Activated T-cell treated with anti-CD3 and anti-CD28 coated beads, Interleukin-2, amount 50 U/mL, for 72 hours (primary cell): Measurements from ENCODE around the gene PRDM16. TPM values are rescaled to one million over a fixed set of nuclear protein-coding genes. Genes with fewer than 3 reads are reported as not detected.

Experiments used
- ATAC-seq, 2 donors: fragments of 150-1000 bp; cut with Tn5 transposase; replicated peaks in 1 of 2; 2 replicates each; pipeline ENCODE4 v1.10.0; 2021; ENCODE audit warnings: moderate library complexity in 2 of 2, mild to moderate bottlenecking in 1 of 2
- DNase-seq, 2 donors: peaks; one replicate each; pipeline ENCODE4 v3.0.0; 2021 to 2022; ENCODE audit warnings: mixed read lengths in 1 of 2
- H3K27ac Mint-ChIP-seq: one replicate; pipeline ENCODE4 v1.8.0; 2022; ENCODE audit warnings: mild to moderate bottlenecking, moderate library complexity, mixed read lengths
- H3K27me3 Mint-ChIP-seq: one replicate; pipeline ENCODE4 v1.8.0; 2022; ENCODE audit warnings: low read depth, mixed read lengths
- H3K36me3 Mint-ChIP-seq, 2 donors: one replicate each; pipeline ENCODE4 v1.8.0; 2022; ENCODE audit warnings: mixed read lengths in 2 of 2, mild to moderate bottlenecking in 1 of 2; ENCODE audit not compliant: insufficient read depth in 2 of 2
- H3K4me1 Mint-ChIP-seq: one replicate; pipeline ENCODE4 v1.8.0; 2022; ENCODE audit warnings: low read depth, mixed read lengths
- H3K4me3 Mint-ChIP-seq, 2 donors: one replicate each; pipeline ENCODE4 v1.8.0; 2022; ENCODE audit warnings: mild to moderate bottlenecking in 2 of 2, mixed read lengths in 2 of 2, moderate library complexity in 2 of 2
- H3K9me3 Mint-ChIP-seq, 2 donors: one replicate each; pipeline ENCODE4 v1.8.0; 2022; ENCODE audit warnings: mixed read lengths in 2 of 2
- total RNA-seq, 2 donors: library from RNA; stranded (reverse); gene quantifications; one replicate each; pipeline ENCODE4 v1.2.3, GENCODE V29; 2022

Gene PRDM16
- total RNA-seq, 2 donors from 2014 or later: 0.77 to 1.7 TPM

- no peaks in the 10 kb centered on the region for H3K36me3 Mint-ChIP-seq
- H3K4me3 Mint-ChIP-seq: no peak overlapping the region
- peaks cover 14% of the 10 kb centered on the region for H3K27me3 Mint-ChIP-seq
- H3K4me1 Mint-ChIP-seq: no peaks in the 10 kb centered on the region
- H3K9me3 Mint-ChIP-seq: no peaks in the 10 kb centered on the region
- no peak for DNase-seq
- no peak for ATAC-seq
- H3K27ac Mint-ChIP-seq: no peak overlapping the region
Measured at GRCh38 chr1:3167255-3167654, 98.3 kb downstream of the PRDM16 start.

- Mint-ChIP-seq H3K27me3 (peaks cover 25% of the 10 kb centered on the region), H3K9me3 (no peaks in the 10 kb centered on the region), H3K4me1 (no peaks in the 10 kb centered on the region), H3K27ac (no peak overlapping the region), H3K36me3 (no peaks in the 10 kb centered on the region), H3K4me3 (no peak overlapping the region)
- DNase-seq: no peak
- no peak for ATAC-seq
Measured at GRCh38 chr1:3168678-3169077, 99.7 kb downstream of the PRDM16 start.

DNA sequence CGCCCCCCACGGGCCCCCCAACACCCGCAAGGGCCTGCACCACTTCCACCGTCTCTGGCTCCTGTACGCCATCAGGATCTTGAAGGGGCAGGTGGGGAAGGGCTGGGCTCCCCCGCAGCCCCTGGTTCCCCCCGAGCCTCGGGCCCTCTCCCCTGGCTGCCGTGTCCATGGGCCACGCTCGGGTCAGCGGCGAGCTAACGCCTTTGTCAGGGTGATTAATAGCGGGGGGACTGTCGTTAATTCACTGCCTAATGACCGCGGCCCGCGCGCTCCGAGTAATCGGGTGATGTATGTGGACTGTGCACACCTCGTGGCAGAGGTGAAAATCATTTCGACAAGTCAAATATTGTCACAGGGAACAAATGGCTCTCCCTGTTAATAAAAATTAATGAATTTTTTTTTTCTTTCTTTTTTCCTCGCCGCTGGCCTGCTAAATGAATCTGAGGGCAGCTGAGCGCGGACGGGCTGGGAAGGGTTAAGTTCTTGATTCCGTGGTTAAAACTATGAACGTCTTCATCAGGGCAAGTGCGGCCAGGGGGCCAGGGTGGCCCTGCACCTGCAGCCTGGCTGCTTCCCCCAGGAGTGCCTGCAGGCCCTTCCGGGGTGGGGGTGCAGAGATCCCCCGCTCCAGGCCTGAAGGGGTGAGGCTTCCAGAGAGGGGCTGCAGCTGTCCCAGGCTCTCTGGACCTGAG lies 100.8 kb downstream of the PRDM16 start:
- DNase-seq: no peak
- Mint-ChIP-seq H3K36me3 (no peaks in the 10 kb centered on the region), H3K27me3 (peaks cover 35% of the 10 kb centered on the region), H3K4me3 (no peak overlapping the region), H3K9me3 (no peaks in the 10 kb centered on the region), H3K4me1 (no peaks in the 10 kb centered on the region), H3K27ac (no peak overlapping the region)
- no peak for ATAC-seq

GRCh38 chr1:3170561-3171453 lies 101.8 kb downstream of the PRDM16 start:
- no peak for DNase-seq
- Mint-ChIP-seq H3K9me3 (no peaks in the 10 kb centered on the region), H3K4me3 (no peak overlapping the region), H3K4me1 (no peaks in the 10 kb centered on the region), H3K36me3 (no peaks in the 10 kb centered on the region), H3K27me3 (peaks cover 35% of the 10 kb centered on the region), H3K27ac (no peak overlapping the region)
- no peak for ATAC-seq

DNA sequence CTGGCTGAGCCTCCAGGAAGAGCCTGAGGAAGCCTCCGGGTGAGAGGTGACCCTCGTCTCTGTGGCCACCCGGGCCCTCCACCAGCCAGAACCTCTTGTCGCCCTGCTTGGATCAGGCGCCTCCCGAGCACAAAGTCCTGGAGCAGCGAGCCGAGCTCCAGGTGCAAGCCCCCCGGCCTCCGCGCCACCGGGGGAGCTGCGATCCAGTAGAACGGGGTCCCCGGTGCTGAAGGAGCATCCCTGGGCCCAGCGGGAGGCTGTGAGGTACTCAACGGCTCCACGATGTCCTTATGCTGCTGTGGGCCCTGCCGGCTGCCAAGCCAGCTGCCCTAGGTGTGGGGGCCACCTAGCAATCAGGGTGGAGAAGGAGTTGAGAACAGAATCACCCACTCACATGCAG lies 102.8 kb downstream of the PRDM16 start:
- peaks cover 35% of the 10 kb centered on the region for H3K27me3 Mint-ChIP-seq
- H3K27ac Mint-ChIP-seq: no peak overlapping the region
- DNase-seq (no peak), ATAC-seq (no peak)
- H3K36me3 Mint-ChIP-seq: no peaks in the 10 kb centered on the region
- H3K4me1 Mint-ChIP-seq: no peaks in the 10 kb centered on the region
- no peaks in the 10 kb centered on the region for H3K9me3 Mint-ChIP-seq
- no peak overlapping the region for H3K4me3 Mint-ChIP-seq

DNA sequence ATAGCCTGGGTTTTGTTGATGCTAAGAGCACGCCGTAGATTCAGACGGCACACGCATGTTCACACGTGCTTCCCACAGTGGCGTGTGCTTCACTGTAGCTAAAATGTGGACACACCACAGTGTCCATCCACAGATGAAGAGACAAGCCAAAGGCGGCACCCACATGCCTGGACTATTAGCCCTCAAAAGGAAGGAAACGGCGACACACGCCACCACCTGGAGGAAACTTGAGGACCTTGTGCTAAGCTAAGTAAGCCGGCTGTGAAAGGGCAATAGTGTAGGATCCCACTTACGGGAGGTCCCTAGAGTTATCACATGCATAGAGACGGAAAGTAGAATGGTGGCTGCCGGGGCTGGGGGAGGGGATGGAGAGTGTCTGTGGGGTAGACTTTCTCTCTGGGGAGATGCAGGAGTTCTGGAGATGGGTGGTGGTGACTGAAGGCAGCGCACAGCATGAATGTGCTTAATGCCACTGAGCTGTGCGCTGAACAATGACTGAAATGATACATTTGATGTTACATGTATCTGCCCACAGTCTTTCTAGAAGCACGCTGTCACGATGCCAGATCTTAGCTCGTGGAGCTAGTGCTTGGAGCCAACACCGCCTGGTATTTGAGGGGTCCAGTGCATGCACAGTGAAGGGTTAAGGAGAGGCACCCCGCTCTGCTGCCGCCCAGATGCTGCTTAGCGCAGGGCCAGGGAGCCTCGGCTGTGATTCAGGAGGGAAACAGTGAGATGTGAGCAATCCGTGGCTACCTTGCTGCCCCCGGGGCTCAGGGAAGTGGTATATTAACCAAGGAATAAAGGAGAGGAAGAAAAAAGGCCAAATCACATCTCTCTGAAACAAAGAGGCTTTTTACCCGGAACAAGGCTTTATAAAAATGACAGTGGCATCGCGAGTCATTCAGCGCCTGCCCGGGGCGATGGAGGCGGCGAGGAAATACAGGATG lies 103.7 kb downstream of the PRDM16 start:
- DNase-seq: no peak
- Mint-ChIP-seq H3K36me3 (no peaks in the 10 kb centered on the region), H3K4me1 (no peaks in the 10 kb centered on the region), H3K4me3 (no peak overlapping the region), H3K27ac (no peak overlapping the region), H3K9me3 (no peaks in the 10 kb centered on the region), H3K27me3 (peaks cover 35% of the 10 kb centered on the region)
- ATAC-seq: no peak

DNA sequence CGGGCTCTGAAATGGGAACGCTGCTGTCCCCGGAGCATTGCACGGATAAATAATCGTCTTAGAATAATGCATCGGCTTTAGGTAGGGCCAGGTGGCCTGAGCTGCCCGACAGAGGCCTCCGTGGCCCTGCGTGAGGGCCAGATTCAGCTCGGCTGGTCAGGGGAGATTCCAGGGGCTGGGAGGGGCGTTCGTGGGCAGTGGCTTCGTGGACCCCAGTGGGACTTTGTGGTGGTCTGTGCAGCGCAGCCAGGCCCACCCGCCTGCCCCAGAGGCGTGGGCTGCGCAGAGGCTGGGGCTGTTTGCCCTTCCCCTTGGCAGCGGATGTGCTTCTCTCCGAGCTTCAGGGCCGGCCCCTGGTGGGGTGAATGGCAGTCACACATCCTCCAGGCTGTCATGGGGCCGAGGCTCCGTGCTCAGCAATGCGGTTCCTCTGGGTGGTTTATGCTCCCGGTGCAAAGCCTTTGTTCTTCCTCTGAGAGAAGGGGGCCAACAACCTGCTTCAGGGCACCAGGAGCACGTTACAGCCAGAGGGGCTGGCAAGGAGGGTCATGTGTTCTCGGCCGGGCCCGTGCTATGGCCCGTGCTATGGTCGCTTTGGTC lies 104.5 kb downstream of the PRDM16 start:
- Mint-ChIP-seq H3K4me1 (no peaks in the 10 kb centered on the region), H3K9me3 (no peaks in the 10 kb centered on the region), H3K4me3 (no peak overlapping the region), H3K27ac (no peak overlapping the region), H3K36me3 (no peaks in the 10 kb centered on the region), H3K27me3 (peaks cover 35% of the 10 kb centered on the region)
- ATAC-seq (no peak), DNase-seq (no peak)

DNA sequence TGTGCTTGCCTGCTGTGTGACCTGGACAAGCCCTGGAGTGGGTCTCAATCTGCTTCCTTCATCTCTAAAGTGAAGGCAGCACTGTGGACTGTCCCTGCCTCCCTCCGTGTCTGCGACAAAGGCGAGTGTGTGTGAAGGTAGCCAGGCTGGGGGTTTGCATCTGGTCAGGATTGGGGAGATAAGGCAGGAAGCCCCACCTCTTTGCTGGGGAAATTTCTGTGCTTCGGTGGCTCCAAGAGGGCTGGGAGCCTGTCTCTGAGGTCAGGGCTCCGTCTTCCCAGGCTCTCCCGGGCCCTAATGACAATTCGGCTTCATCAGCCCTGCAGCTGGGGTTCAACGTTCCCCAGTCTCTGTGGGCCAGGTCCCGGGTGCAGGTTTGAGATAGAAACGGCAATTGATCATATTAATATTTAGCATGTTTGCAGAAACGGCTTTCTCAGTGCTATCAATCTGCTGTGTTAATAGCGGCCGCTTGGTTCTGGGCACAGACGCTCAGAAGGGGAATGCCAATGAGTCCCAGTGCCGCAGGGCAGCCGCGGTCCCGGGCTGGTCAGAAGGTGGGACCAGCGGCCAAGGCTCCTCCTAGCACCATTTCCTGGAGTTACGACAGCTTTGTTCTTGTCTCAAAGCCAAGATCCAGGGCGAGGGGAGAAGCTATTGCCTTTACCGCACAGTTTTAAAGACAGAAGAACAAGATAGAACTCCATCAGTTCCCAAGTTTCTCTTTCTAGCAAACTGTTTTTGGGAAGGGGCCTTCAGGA lies 105.7 kb downstream of the PRDM16 start:
- DNase-seq (no peak), ATAC-seq (no peak)
- H3K27me3 Mint-ChIP-seq: peaks cover 35% of the 10 kb centered on the region
- H3K4me3 Mint-ChIP-seq: no peak overlapping the region
- H3K27ac Mint-ChIP-seq: no peak overlapping the region
- no peaks in the 10 kb centered on the region for H3K9me3 Mint-ChIP-seq
- no peaks in the 10 kb centered on the region for H3K36me3 Mint-ChIP-seq
- H3K4me1 Mint-ChIP-seq: no peaks in the 10 kb centered on the region

DNA sequence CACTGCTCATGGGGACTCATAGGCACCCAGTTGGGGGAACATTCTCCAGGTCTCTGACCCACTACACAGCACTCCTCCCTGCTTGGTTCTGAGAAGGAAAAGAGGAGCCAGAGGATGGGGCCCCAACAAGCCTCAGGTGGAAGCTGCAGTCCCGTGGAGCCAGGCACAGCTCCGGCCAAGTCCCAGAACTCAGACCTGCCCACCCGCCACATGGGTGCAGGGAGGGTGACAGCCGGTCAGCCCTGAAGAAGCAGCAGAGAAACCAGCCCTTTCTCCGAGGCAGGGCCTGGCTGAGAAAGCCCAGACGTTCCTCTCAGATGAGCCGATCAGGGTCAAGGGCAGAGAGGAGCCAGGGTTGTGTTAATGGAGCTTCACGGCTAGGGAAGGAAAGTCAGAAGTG lies 106.5 kb downstream of the PRDM16 start:
- Mint-ChIP-seq H3K4me3 (no peak overlapping the region), H3K27ac (no peak overlapping the region), H3K27me3 (peaks cover 35% of the 10 kb centered on the region), H3K9me3 (no peaks in the 10 kb centered on the region), H3K36me3 (no peaks in the 10 kb centered on the region), H3K4me1 (no peaks in the 10 kb centered on the region)
- DNase-seq (no peak), ATAC-seq (no peak)

GRCh38 chr1:3176028-3176427 lies 107.0 kb downstream of the PRDM16 start:
- Mint-ChIP-seq H3K27ac (no peak overlapping the region), H3K4me1 (no peaks in the 10 kb centered on the region), H3K36me3 (no peaks in the 10 kb centered on the region), H3K27me3 (peaks cover 34% of the 10 kb centered on the region), H3K9me3 (no peaks in the 10 kb centered on the region), H3K4me3 (no peak overlapping the region)
- ATAC-seq (no peak), DNase-seq (no peak)

DNA sequence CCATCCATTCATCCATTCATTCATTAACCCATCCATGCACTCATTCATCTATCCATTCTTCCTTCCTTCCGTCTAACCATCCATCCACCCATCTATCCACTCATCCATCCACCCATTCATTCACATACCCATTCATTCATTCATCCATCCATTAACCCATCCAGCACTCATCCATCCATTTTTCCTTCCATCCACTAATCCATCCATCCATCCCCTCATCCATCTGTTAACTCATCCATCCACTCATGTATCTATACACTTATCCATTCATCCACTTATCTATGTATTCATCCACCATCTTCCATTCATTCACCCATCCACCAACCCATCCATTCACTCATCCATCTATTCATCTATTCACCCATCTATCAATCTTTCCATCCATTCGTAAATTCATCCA lies 107.8 kb downstream of the PRDM16 start:
- no peak overlapping the region for H3K27ac Mint-ChIP-seq
- H3K4me3 Mint-ChIP-seq: no peak overlapping the region
- no peaks in the 10 kb centered on the region for H3K9me3 Mint-ChIP-seq
- H3K27me3 Mint-ChIP-seq: peaks cover 26% of the 10 kb centered on the region
- DNase-seq: no peak
- no peaks in the 10 kb centered on the region for H3K4me1 Mint-ChIP-seq
- no peaks in the 10 kb centered on the region for H3K36me3 Mint-ChIP-seq
- ATAC-seq: no peak

GRCh38 chr1:3178279-3178678 lies 109.3 kb downstream of the PRDM16 start:
- H3K4me1 Mint-ChIP-seq: no peaks in the 10 kb centered on the region
- peaks cover 12% of the 10 kb centered on the region for H3K27me3 Mint-ChIP-seq
- H3K36me3 Mint-ChIP-seq: no peaks in the 10 kb centered on the region
- H3K27ac Mint-ChIP-seq: no peak overlapping the region
- no peaks in the 10 kb centered on the region for H3K9me3 Mint-ChIP-seq
- ATAC-seq (no peak), DNase-seq (no peak)
- no peak overlapping the region for H3K4me3 Mint-ChIP-seq
